Adrenal gland (tissue), 5 donors: Measurements from ENCODE around the gene ARHGEF28.

Experiments used
- POLR2A ChIP-seq, 2 donors: fragments of 450-650 bp; IDR thresholded peaks; one replicate each; pipeline ENCODE4 v1.6.1; 2017; ENCODE audit warnings: antibody characterized with exemption in 2 of 2, mild to moderate bottlenecking in 2 of 2, moderate library complexity in 1 of 2
- TF ChIP-seq, protein P1 (sequence below), 6 experiments: fragments of 450-650 bp in 4 of 6; fragments of 200-600 bp in 2 of 6; sonication (generic) in 1 of 6; IDR thresholded peaks; 1 replicate in 5 of 6; 2 replicates in 1 of 6; pipeline versions ENCODE4 v1.5.1 to v1.8.0; 2016 to 2021; ENCODE audit warnings: antibody characterized with exemption in 6 of 6, mild to moderate bottlenecking in 2 of 6, moderate library complexity in 1 of 6
- donor health status: DM: no; HTN: no; CAD: no.

DNA sequence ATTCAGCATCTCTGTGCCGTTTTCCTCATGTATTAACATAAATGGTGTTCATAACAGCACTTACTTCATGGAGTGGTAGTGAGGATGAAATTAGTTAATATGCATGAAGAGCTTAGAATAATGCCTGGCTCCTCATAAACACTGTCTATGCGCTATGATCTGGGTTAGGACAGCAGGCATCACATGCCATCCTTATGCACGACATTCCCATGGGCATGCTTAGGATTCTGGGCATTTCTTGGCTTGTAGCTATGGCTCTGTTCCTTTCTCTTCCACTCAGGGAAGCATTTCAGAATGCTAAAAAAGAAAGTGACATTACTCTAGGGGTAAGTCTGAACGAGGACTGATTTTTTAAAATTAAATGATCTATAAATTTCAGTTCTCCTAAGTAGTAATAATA, 349.8 kb downstream of the ARHGEF28 start:
- TF ChIP-seq, protein P1, sequence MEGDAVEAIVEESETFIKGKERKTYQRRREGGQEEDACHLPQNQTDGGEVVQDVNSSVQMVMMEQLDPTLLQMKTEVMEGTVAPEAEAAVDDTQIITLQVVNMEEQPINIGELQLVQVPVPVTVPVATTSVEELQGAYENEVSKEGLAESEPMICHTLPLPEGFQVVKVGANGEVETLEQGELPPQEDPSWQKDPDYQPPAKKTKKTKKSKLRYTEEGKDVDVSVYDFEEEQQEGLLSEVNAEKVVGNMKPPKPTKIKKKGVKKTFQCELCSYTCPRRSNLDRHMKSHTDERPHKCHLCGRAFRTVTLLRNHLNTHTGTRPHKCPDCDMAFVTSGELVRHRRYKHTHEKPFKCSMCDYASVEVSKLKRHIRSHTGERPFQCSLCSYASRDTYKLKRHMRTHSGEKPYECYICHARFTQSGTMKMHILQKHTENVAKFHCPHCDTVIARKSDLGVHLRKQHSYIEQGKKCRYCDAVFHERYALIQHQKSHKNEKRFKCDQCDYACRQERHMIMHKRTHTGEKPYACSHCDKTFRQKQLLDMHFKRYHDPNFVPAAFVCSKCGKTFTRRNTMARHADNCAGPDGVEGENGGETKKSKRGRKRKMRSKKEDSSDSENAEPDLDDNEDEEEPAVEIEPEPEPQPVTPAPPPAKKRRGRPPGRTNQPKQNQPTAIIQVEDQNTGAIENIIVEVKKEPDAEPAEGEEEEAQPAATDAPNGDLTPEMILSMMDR (IDR thresholded peaks at IDR 0.05), result no peak
- TF ChIP-seq POLR2A (IDR thresholded peaks at IDR 0.05), result no peak
